IMR-90 (cell line): ENCODE measurements around the gene ZNF473. TPM values are rescaled to one million over a fixed set of nuclear protein-coding genes. Genes with fewer than 3 reads are reported as not detected.

Experiments
- ATAC-seq: fragments of 200-7000 bp; cut with Tn5 transposase; 2 replicates; pipeline ENCODE4 v1.9.1; 2020; ENCODE audit warnings: low read depth, mild to moderate bottlenecking, moderate library complexity
- BruUV-seq: library from RNA; stranded (reverse); fragments of 400-500 nt; replicated peaks from 2 replicates; lab custom pipeline; 2021; lab: Mats Ljungman, UMichigan
- CTCF ChIA-PET: fragments of 300-600 bp; formaldehyde crosslinking; extraction: SDS; loops from one replicate; lab custom pipeline; 2021; ENCODE audit warnings: antibody characterized with exemption; lab: Yijun Ruan, JAX
- POLR2A ChIA-PET: fragments of 300-600 bp; sonication (Branson Sonifier 250); formaldehyde crosslinking; loops from one replicate; lab custom pipeline; 2022; ENCODE audit warnings: antibody characterized with exemption; ENCODE audit not compliant: unreplicated experiment; lab: Charles Lee
- DNase-seq: peaks from one replicate; pipeline ENCODE4 v3.0.0; 2013
- H2AFZ ChIP-seq: replicated peaks from 2 replicates; pipeline ENCODE3; 2013; ENCODE audit warnings: low read length, mild to moderate bottlenecking; ENCODE audit not compliant: poor library complexity
- H2AK5ac ChIP-seq: 2 replicates; pipeline ENCODE4 v1.6.1; 2013; ENCODE audit warnings: low read depth, low read length, inconsistent platforms
- H2AK9ac ChIP-seq: replicated peaks from 2 replicates; pipeline ENCODE3; 2013; ENCODE audit warnings: mild to moderate bottlenecking, low read depth, low read length, moderate library complexity; ENCODE audit not compliant: poor library complexity
- H2BK120ac ChIP-seq: 2 replicates; pipeline ENCODE4 v1.6.1; 2013; ENCODE audit warnings: low read depth, low read length, inconsistent platforms
- H2BK15ac ChIP-seq: 3 replicates; pipeline ENCODE4 v1.6.1; 2013; ENCODE audit warnings: low read depth, low read length, inconsistent platforms
- H2BK20ac ChIP-seq: 2 replicates; pipeline ENCODE4 v1.6.1; 2013; ENCODE audit warnings: low read depth, mild to moderate bottlenecking, inconsistent platforms, low read length, moderate library complexity
- H2BK5ac ChIP-seq: 2 replicates; pipeline ENCODE4 v1.6.1; 2013; ENCODE audit warnings: mild to moderate bottlenecking, low read depth, low read length, inconsistent platforms; ENCODE audit not compliant: poor library complexity, severe bottlenecking
- H3K14ac ChIP-seq: replicated peaks from 2 replicates; pipeline ENCODE4 v1.6.1; 2013; ENCODE audit warnings: low read depth, low read length, inconsistent platforms
- H3K18ac ChIP-seq: 2 replicates; pipeline ENCODE4 v1.6.1; 2013; ENCODE audit warnings: low read depth, low read length, control low read depth
- H3K23ac ChIP-seq: 2 replicates; pipeline ENCODE4 v1.6.1; 2013; ENCODE audit warnings: low read depth, low read length, inconsistent platforms
- H3K27ac ChIP-seq: 2 replicates; pipeline ENCODE4 v1.5.1; 2013; ENCODE audit warnings: mild to moderate bottlenecking, control low read depth, low read length; ENCODE audit not compliant: insufficient read depth
- H3K27me3 ChIP-seq: 2 replicates; pipeline ENCODE4 v1.6.1; 2013; ENCODE audit warnings: low read length; ENCODE audit not compliant: control insufficient read depth, insufficient read depth
- H3K36me3 ChIP-seq: 2 replicates; pipeline ENCODE4 v1.6.1; 2013; ENCODE audit warnings: low read length, mixed read lengths; ENCODE audit not compliant: control insufficient read depth, insufficient read depth
- H3K4ac ChIP-seq: 2 replicates; pipeline ENCODE4 v1.6.1; 2013; ENCODE audit warnings: low read depth, low read length, inconsistent platforms
- H3K4me1 ChIP-seq: 2 replicates; pipeline ENCODE4 v1.6.1; 2013; ENCODE audit warnings: low read length, mixed read lengths; ENCODE audit not compliant: control insufficient read depth, insufficient read depth
- H3K4me2 ChIP-seq: 2 replicates; pipeline ENCODE4 v1.6.1; 2013; ENCODE audit warnings: low read depth, mild to moderate bottlenecking, control low read depth, low read length, moderate library complexity
- H3K4me3 ChIP-seq: 2 replicates; pipeline ENCODE4 v1.5.1; 2013; ENCODE audit warnings: low read depth, mild to moderate bottlenecking, control low read depth, low read length, moderate library complexity; ENCODE audit not compliant: insufficient read depth
- H3K56ac ChIP-seq: 2 replicates; pipeline ENCODE4 v1.6.1; 2013; ENCODE audit warnings: low read length, inconsistent platforms; ENCODE audit not compliant: insufficient read depth; ENCODE audit errors: extremely low read depth
- H3K79me1 ChIP-seq, 2 experiments: 2 replicates each; pipeline ENCODE4 v1.6.1; 2013; ENCODE audit warnings: low read length in 2 of 2, inconsistent platforms in 1 of 2, low read depth in 1 of 2
- H3K9ac ChIP-seq: 2 replicates; pipeline ENCODE4 v1.6.1; 2013; ENCODE audit warnings: low read depth, low read length, control low read depth
- H3K9me1 ChIP-seq: 2 replicates; pipeline ENCODE4 v1.6.1; 2013; ENCODE audit warnings: low read length, inconsistent platforms; ENCODE audit not compliant: insufficient read depth
- H3K9me3 ChIP-seq: 2 replicates; pipeline ENCODE4 v1.6.1; 2013; ENCODE audit warnings: low read length; ENCODE audit not compliant: control insufficient read depth, insufficient read depth
- H4K20me1 ChIP-seq: 2 replicates; pipeline ENCODE4 v1.6.1; 2013; ENCODE audit warnings: low read length, inconsistent platforms; ENCODE audit not compliant: insufficient read depth
- H4K5ac ChIP-seq: 2 replicates; pipeline ENCODE4 v1.6.1; 2013; ENCODE audit warnings: mild to moderate bottlenecking, low read depth, low read length, control low read depth
- H4K8ac ChIP-seq, 2 experiments: 2 replicates each; pipeline ENCODE4 v1.6.1; 2013; ENCODE audit warnings: low read depth in 2 of 2, low read length in 2 of 2, control low read depth in 1 of 2, inconsistent platforms in 1 of 2
- H4K91ac ChIP-seq: 2 replicates; pipeline ENCODE4 v1.6.1; 2013; ENCODE audit warnings: low read depth, low read length, inconsistent platforms; ENCODE audit not compliant: insufficient read depth
- BHLHE40 ChIP-seq: fragments of 150-350 bp; IDR thresholded peaks from 2 replicates; pipeline ENCODE4 v1.6.1; 2016; ENCODE audit warnings: mild to moderate bottlenecking, low read depth, low read length
- CEBPB ChIP-seq: IDR thresholded peaks from 2 replicates; pipeline ENCODE4 v1.6.1; 2012; ENCODE audit warnings: low read depth, low read length, improper control_type of control experiment
- CHD1 ChIP-seq: IDR thresholded peaks from 2 replicates; pipeline ENCODE4 v1.6.1; 2012; ENCODE audit warnings: low read depth, low read length, improper control_type of control experiment
- FOS ChIP-seq: fragments of 150-350 bp; IDR thresholded peaks from 2 replicates; pipeline ENCODE4 v1.6.1; 2016; ENCODE audit warnings: low read depth, low read length
- MAZ ChIP-seq: IDR thresholded peaks from 2 replicates; pipeline ENCODE4 v1.6.1; 2012; ENCODE audit warnings: low read depth, mild to moderate bottlenecking, low read length, improper control_type of control experiment, moderate library complexity, borderline replicate concordance
- MXI1 ChIP-seq: IDR thresholded peaks from 2 replicates; pipeline ENCODE4 v1.6.1; 2012; ENCODE audit warnings: low read depth, mild to moderate bottlenecking, low read length, moderate library complexity, borderline replicate concordance
- NFE2L2 ChIP-seq: fragments of 150-350 bp; IDR thresholded peaks from 2 replicates; pipeline ENCODE4 v1.6.1; 2016; ENCODE audit warnings: low read depth, mild to moderate bottlenecking, low read length
- POLR2A ChIP-seq: IDR thresholded peaks from 2 replicates; pipeline ENCODE4 v1.6.1; 2012; ENCODE audit warnings: mild to moderate bottlenecking, low read depth, low read length
- RFX5 ChIP-seq: IDR thresholded peaks from 2 replicates; pipeline ENCODE4 v1.8.0; 2012; ENCODE audit warnings: low read depth, mild to moderate bottlenecking, low read length, moderate library complexity
- WGBS, 2 experiments: methylation state at CpG; one replicate each; pipeline versions ENCODE4 v1.1.5 to v1.1.7; 2013; ENCODE audit warnings: missing lambda C conversion rate in 2 of 2; ENCODE audit not compliant: insufficient read length in 1 of 2; ENCODE audit errors: extremely low coverage in 2 of 2; 5-methylcytosine and 5-hydroxymethylcytosine counted together
- dilution Hi-C: fragments of 300-500 bp; cut with HindIII; formaldehyde crosslinking; loops from one replicate; pipeline ENCODE4 v1.14.3; 2018; ENCODE audit warnings: low sequenced_read_pairs; ENCODE audit not compliant: unreplicated experiment
- in situ Hi-C: fragments of 300-500 bp; cut with MboI; formaldehyde crosslinking; loops from 3 replicates; pipeline ENCODE4 v1.14.3; 2019; ENCODE audit warnings: low sequenced_read_pairs, inconsistent platforms, mixed read lengths
- intact Hi-C: fragments of 100-400 bp; cut with micrococcal nuclease; formaldehyde crosslinking; loops from 2 replicates; pipeline ENCODE4 v1.10.0; 2022
- polyA plus RNA-seq, 3 experiments: library from polyadenylated mRNA; depleted of rRNA; stranded (reverse); fragments of >200 nt; gene quantifications; 2 replicates each; pipeline ENCODE4 v1.2.3, GENCODE V29; 2012; ENCODE audit warnings: low replicate concordance in 1 of 3
- total RNA-seq: library from RNA; depleted of rRNA; stranded (reverse); fragments of >200 nt; gene quantifications from 2 replicates; pipeline ENCODE4 v1.2.3, GENCODE V29; 2012
- TF ChIP-seq, protein P1 (sequence below): fragments of 150-350 bp; IDR thresholded peaks from 2 replicates; pipeline ENCODE4 v1.6.1; 2017; ENCODE audit warnings: mild to moderate bottlenecking, antibody characterized with exemption, low read length, low read depth
- TF ChIP-seq, protein P2 (sequence below): conservative IDR thresholded peaks from 2 replicates; pipeline ENCODE4 v1.5.1; 2012; ENCODE audit warnings: mild to moderate bottlenecking, low read depth, low read length, improper control_type of control experiment

ZNF473 gene
- total and polyA plus RNA-seq, 2 of the 4 experiments (the other 2 are of a cell fraction), result 4.5 to 13.3 TPM

DNA sequence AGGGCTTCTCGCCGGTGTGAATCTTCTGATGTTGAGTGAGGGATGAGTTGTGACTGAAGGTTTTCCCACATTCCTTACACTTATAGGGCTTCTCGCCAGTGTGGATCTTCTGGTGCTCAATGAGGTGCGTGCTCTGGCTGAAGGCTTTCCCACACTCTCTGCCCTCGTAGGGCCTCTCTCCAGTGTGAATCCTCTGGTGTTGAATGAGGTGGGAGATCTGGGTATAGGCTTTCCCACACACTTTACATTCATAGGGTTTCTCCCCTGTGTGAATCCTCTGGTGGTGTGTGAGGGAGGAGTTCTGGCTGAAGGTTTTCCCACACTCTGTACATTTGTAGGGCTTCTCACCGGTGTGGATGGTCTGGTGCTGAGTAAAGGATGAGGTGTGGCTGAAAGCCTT lies 33.2 kb downstream of the ZNF473 start:
- H3K36me3 ChIP-seq, result no peaks in the 10 kb centered on the region
- no peak overlapping the region for H2AK9ac ChIP-seq
- in situ Hi-C loops, result no loop called here
- BruUV-seq, result no TSS peak
- no peaks in the 10 kb centered on the region for H3K27me3 ChIP-seq
- CTCF ChIA-PET, result no interaction called here
- intact Hi-C loops, result no loop called here
- H3K4me3 ChIP-seq, result no peak overlapping the region
- H2AK5ac ChIP-seq, result no peak overlapping the region
- no peak overlapping the region for H2BK5ac ChIP-seq
- no peak overlapping the region for H4K91ac ChIP-seq
- H3K27ac ChIP-seq, result no peak overlapping the region
- no peak overlapping the region for H3K18ac ChIP-seq
- ATAC-seq, result no peak
- no peak for DNase-seq
- H3K9me1 ChIP-seq, result no peaks in the 10 kb centered on the region
- no peak overlapping the region for H3K4me2 ChIP-seq
- H3K14ac ChIP-seq, result no peak overlapping the region
- no peaks in the 10 kb centered on the region for H3K4me1 ChIP-seq
- H3K56ac ChIP-seq, result no peak overlapping the region
- H2BK20ac ChIP-seq, result no peak overlapping the region
- no peak overlapping the region for H3K4ac ChIP-seq
- H2AFZ ChIP-seq, result no peak overlapping the region
- no CpG with 5 or more reads among the region's 6 CpGs for WGBS, 2 experiments
- H4K20me1 ChIP-seq, result no peaks in the 10 kb centered on the region
- H4K8ac ChIP-seq, result no peak overlapping the region
- peaks cover 26% of the 10 kb centered on the region for H3K9me3 ChIP-seq
- H2BK120ac ChIP-seq, result no peak overlapping the region
- H3K9ac ChIP-seq, result no peak overlapping the region
- TF ChIP-seq, protein P1, sequence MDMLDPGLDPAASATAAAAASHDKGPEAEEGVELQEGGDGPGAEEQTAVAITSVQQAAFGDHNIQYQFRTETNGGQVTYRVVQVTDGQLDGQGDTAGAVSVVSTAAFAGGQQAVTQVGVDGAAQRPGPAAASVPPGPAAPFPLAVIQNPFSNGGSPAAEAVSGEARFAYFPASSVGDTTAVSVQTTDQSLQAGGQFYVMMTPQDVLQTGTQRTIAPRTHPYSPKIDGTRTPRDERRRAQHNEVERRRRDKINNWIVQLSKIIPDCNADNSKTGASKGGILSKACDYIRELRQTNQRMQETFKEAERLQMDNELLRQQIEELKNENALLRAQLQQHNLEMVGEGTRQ, result no peak
- TF ChIP-seq POLR2A (no peak), BHLHE40 (no peak), FOS (no peak), MAZ (no peak), NFE2L2 (no peak), MXI1 (no peak), RFX5 (no peak), CEBPB (no peak), CHD1 (no peak)
- TF ChIP-seq, protein P2, sequence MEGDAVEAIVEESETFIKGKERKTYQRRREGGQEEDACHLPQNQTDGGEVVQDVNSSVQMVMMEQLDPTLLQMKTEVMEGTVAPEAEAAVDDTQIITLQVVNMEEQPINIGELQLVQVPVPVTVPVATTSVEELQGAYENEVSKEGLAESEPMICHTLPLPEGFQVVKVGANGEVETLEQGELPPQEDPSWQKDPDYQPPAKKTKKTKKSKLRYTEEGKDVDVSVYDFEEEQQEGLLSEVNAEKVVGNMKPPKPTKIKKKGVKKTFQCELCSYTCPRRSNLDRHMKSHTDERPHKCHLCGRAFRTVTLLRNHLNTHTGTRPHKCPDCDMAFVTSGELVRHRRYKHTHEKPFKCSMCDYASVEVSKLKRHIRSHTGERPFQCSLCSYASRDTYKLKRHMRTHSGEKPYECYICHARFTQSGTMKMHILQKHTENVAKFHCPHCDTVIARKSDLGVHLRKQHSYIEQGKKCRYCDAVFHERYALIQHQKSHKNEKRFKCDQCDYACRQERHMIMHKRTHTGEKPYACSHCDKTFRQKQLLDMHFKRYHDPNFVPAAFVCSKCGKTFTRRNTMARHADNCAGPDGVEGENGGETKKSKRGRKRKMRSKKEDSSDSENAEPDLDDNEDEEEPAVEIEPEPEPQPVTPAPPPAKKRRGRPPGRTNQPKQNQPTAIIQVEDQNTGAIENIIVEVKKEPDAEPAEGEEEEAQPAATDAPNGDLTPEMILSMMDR, result no peak
- no peak overlapping the region for H4K5ac ChIP-seq
- POLR2A ChIA-PET, result no interaction called here
- no peak overlapping the region for H3K23ac ChIP-seq
- dilution Hi-C loops, result no loop called here
- H2BK15ac ChIP-seq, result no peak overlapping the region
- no peaks in the 10 kb centered on the region for H3K79me1 ChIP-seq
